ENCODE data around the gene RUVBL2. TPM values are rescaled to one million over a fixed set of nuclear protein-coding genes. Genes with fewer than 3 reads are reported as not detected.

The RUVBL2 gene
- total and polyA plus RNA-seq, 2 donors (not counting 3 experiments of a cell fraction or from before 2014, with no cell fraction given) = 115 to 185 TPM

- Histone ChIP-seq H3K9me1 (replicated peaks; ENCODE audit: control insufficient read depth, extremely low read depth, insufficient read depth, low read length) (no peaks in the 10 kb centered on the region), H3K9ac (replicated peaks; ENCODE audit: extremely low read depth, insufficient read depth, low read length) (peak within 1 kb of the TSS; percentile 94), H2AFZ (ENCODE audit: low read depth, low read length) (peak within 1 kb of the TSS; percentile 86), H3K27ac (ENCODE audit: insufficient read depth, low read depth, low read length) (peak within 1 kb of the TSS; percentile 84), H3K4me3 (replicated peaks in 1 of 3; ENCODE audit: insufficient read depth in 1 of 3, low read depth in 1 of 3, low read length in 3 of 3) (peak within 1 kb of the TSS; percentile 53 to 99 (median 66)), H3K4me1 (ENCODE audit: control insufficient read depth, extremely low read depth, insufficient read depth, low read length) (peaks cover 18% of the 10 kb centered on the region), H3K36me3 (ENCODE audit: control insufficient read depth in 2 of 2, extremely low read depth in 1 of 2, insufficient read depth in 2 of 2, low read length in 2 of 2) (peaks cover 0 to 3% of the 10 kb centered on the region in 2 experiments), H3K4me2 (ENCODE audit: insufficient read depth, low read length) (peak within 1 kb of the TSS; percentile 82), H3K9me3 (replicated peaks; ENCODE audit: control insufficient read depth, insufficient read depth, low read length) (no peaks in the 10 kb centered on the region), H3K27me3 (ENCODE audit: control insufficient read depth in 2 of 2, insufficient read depth in 2 of 2, low read length in 2 of 2) (no peaks in the 10 kb centered on the region), H4K20me1 (replicated peaks; ENCODE audit: control insufficient read depth, extremely low read depth, insufficient read depth, low read length) (no peaks in the 10 kb centered on the region), H3K79me2 (ENCODE audit: control insufficient read depth, insufficient read depth, low read length) (peaks cover 24% of the 10 kb centered on the region)
- TF ChIP-seq POLR2A (IDR thresholded peaks at IDR 0.05; ENCODE audit: low read depth, low read length) (peak; percentile 97), FOS (IDR thresholded peaks at IDR 0.05; ENCODE audit: borderline replicate concordance, insufficient read depth, low read length) (no peak), POLR2AphosphoS5 (IDR thresholded peaks at IDR 0.05; ENCODE audit: insufficient read depth, low read depth, low read length) (peak; percentile 96), MAX (IDR thresholded peaks at IDR 0.05; ENCODE audit: insufficient read depth, insufficient read length) (peak; percentile 100)
- dilution Hi-C loops (cut with MboI; ENCODE audit: extremely low pct_ligation_motif_present, low sequenced_read_pairs) = no loop called here
- CTCF ChIA-PET = interaction anchor here (0.6 to 3.5 kb wide), 3 partner anchors 9 to 112 kb away, joined by 3 to 21 read pairs (median 5); no protein-coding TSS in a partner anchor
- TSS peak; percentile 71 for BruUV-seq (replicated peaks)
- FAIRE-seq (peak; percentile 86), DNase-seq (ENCODE audit: low read depth, low spot score) (peak; percentile 98)
- intact Hi-C loops (cut with micrococcal nuclease) = loop anchor here (1.0 to 2.0 kb wide), 2 partner anchors 11 to 54 kb away; partner anchors contain the start of genes FTL and NUCB1
- POLR2A ChIA-PET = interaction anchor here (1.0 to 1.2 kb wide), 3 partner anchors 9 to 83 kb away, joined by 4 read pairs; partner anchors contain the start of gene NUCB1
These were observed 38.9 kb upstream of the RUVBL2 start, which contains the start of gene BAX for GRCh38 chr19:48954595-48955307. BAX (plus strand) TSS chr19:48954875; CDS start chr19:48954929, 54 bp downstream.

- dilution Hi-C loops (cut with MboI; ENCODE audit: extremely low pct_ligation_motif_present, low sequenced_read_pairs) = no loop called here
- Histone ChIP-seq H3K4me3 (replicated peaks in 1 of 3; ENCODE audit: insufficient read depth in 1 of 3, low read depth in 1 of 3, low read length in 3 of 3) (peak overlapping the region; percentile 53 to 99 (median 66)), H3K9ac (replicated peaks; ENCODE audit: extremely low read depth, insufficient read depth, low read length) (peak overlapping the region; percentile 94), H3K79me2 (ENCODE audit: control insufficient read depth, insufficient read depth, low read length) (peaks cover 24% of the 10 kb centered on the region), H3K4me2 (ENCODE audit: insufficient read depth, low read length) (peak overlapping the region; percentile 82), H3K36me3 (ENCODE audit: control insufficient read depth in 2 of 2, extremely low read depth in 1 of 2, insufficient read depth in 2 of 2, low read length in 2 of 2) (peaks cover 0 to 3% of the 10 kb centered on the region in 2 experiments), H3K27ac (ENCODE audit: insufficient read depth, low read depth, low read length) (peak overlapping the region; percentile 84), H3K9me3 (replicated peaks; ENCODE audit: control insufficient read depth, insufficient read depth, low read length) (no peaks in the 10 kb centered on the region), H2AFZ (ENCODE audit: low read depth, low read length) (no peak overlapping the region), H4K20me1 (replicated peaks; ENCODE audit: control insufficient read depth, extremely low read depth, insufficient read depth, low read length) (no peaks in the 10 kb centered on the region), H3K9me1 (replicated peaks; ENCODE audit: control insufficient read depth, extremely low read depth, insufficient read depth, low read length) (no peaks in the 10 kb centered on the region), H3K27me3 (ENCODE audit: control insufficient read depth in 2 of 2, insufficient read depth in 2 of 2, low read length in 2 of 2) (no peaks in the 10 kb centered on the region), H3K4me1 (ENCODE audit: control insufficient read depth, extremely low read depth, insufficient read depth, low read length) (peaks cover 18% of the 10 kb centered on the region)
- TF ChIP-seq JUN (IDR thresholded peaks at IDR 0.05; ENCODE audit: borderline replicate concordance, insufficient read depth, insufficient read length, low read depth) (no peak), POLR2A (IDR thresholded peaks at IDR 0.05; ENCODE audit: low read depth, low read length) (peak; percentile 49)
- FAIRE-seq = no peak
- DNase-seq (ENCODE audit: low read depth, low spot score) = no peak
- POLR2A ChIA-PET = no interaction called here
- BruUV-seq (replicated peaks) = TSS peak; percentile 49
- CTCF ChIA-PET = interaction anchor here (1.4 to 3.5 kb wide), 2 partner anchors 16 to 113 kb away, joined by 5 to 21 read pairs; no protein-coding TSS in a partner anchor
- intact Hi-C loops (cut with micrococcal nuclease) = loop anchor here (2.0 kb wide), 1 partner anchor 55 kb away; the partner anchor contains the start of gene NUCB1
These were observed 38.3 kb upstream of the RUVBL2 start for GRCh38 chr19:48955308-48955958.
